ENCODE results near the gene CCDC110.

Gene CCDC110

GRCh38 chr4:185435466-185435865 lies 36.1 kb downstream of the CCDC110 start:
- H4K20me1 ChIP-seq (ENCODE audit: insufficient read depth) = no peaks in the 10 kb centered on the region
- H3K79me2 ChIP-seq (ENCODE audit: insufficient read depth, low read depth) = no peaks in the 10 kb centered on the region
- H3K27me3 ChIP-seq (ENCODE audit: insufficient read depth, low read depth) = no peaks in the 10 kb centered on the region
- H3K9ac ChIP-seq = no peak overlapping the region
- H3K36me3 ChIP-seq (ENCODE audit: insufficient read depth) = no peaks in the 10 kb centered on the region
- no peak overlapping the region for H3K4me3 ChIP-seq (IDR thresholded peaks at IDR 0.05; ENCODE audit: insufficient read depth, low read depth, low read length)
- TF ChIP-seq CTCF (conservative IDR thresholded peaks at IDR 0.05; ENCODE audit: low read depth, low read length) = no peak
- H3K27ac ChIP-seq = no peak overlapping the region
- no peaks in the 10 kb centered on the region for H3K4me1 ChIP-seq (ENCODE audit: low read depth, poor library complexity, severe bottlenecking)
- H3K4me2 ChIP-seq = no peak overlapping the region
- no peak overlapping the region for H2AFZ ChIP-seq (ENCODE audit: low read depth)

- no peak overlapping the region for H3K9ac ChIP-seq
- H3K79me2 ChIP-seq (ENCODE audit: insufficient read depth, low read depth) = 0 out of 2 replicates have a peak, but pooled peaks cover 4% of the 10 kb centered on the region
- no peak overlapping the region for H3K27ac ChIP-seq
- no peaks in the 10 kb centered on the region for H4K20me1 ChIP-seq (ENCODE audit: insufficient read depth)
- TF ChIP-seq CTCF (conservative IDR thresholded peaks at IDR 0.05; ENCODE audit: low read depth, low read length) = no peak
- no peak overlapping the region for H3K4me2 ChIP-seq
- no peaks in the 10 kb centered on the region for H3K27me3 ChIP-seq (ENCODE audit: insufficient read depth, low read depth)
- H3K36me3 ChIP-seq (ENCODE audit: insufficient read depth) = no peaks in the 10 kb centered on the region
- no peak overlapping the region for H2AFZ ChIP-seq (ENCODE audit: low read depth)
- peaks cover 3% of the 10 kb centered on the region for H3K4me1 ChIP-seq (ENCODE audit: low read depth, poor library complexity, severe bottlenecking)
- H3K4me3 ChIP-seq (IDR thresholded peaks at IDR 0.05; ENCODE audit: insufficient read depth, low read depth, low read length) = no peak overlapping the region
Measured at GRCh38 chr4:185429660-185430059, 41.9 kb downstream of the CCDC110 start.

GRCh38 chr4:185426960-185427688 lies 44.4 kb downstream of the CCDC110 start:
- no peak overlapping the region for H2AFZ ChIP-seq (ENCODE audit: low read depth)
- no peak overlapping the region; the same call in 1 of the 2 replicates for H3K4me2 ChIP-seq
- no peaks in the 10 kb centered on the region for H3K36me3 ChIP-seq (ENCODE audit: insufficient read depth)
- no peaks in the 10 kb centered on the region for H3K27me3 ChIP-seq (ENCODE audit: insufficient read depth, low read depth)
- H3K27ac ChIP-seq = no peak overlapping the region
- no peak overlapping the region for H3K4me3 ChIP-seq (IDR thresholded peaks at IDR 0.05; ENCODE audit: insufficient read depth, low read depth, low read length)
- no peaks in the 10 kb centered on the region for H4K20me1 ChIP-seq (ENCODE audit: insufficient read depth)
- TF ChIP-seq CTCF (conservative IDR thresholded peaks at IDR 0.05; ENCODE audit: low read depth, low read length) = no peak
- peaks cover 15% of the 10 kb centered on the region for H3K4me1 ChIP-seq (ENCODE audit: low read depth, poor library complexity, severe bottlenecking)
- H3K79me2 ChIP-seq (ENCODE audit: insufficient read depth, low read depth) = 0 out of 2 replicates have a peak, but pooled peaks cover 5% of the 10 kb centered on the region
- no peak overlapping the region for H3K9ac ChIP-seq

GRCh38 chr4:185425647-185426352 lies 45.7 kb downstream of the CCDC110 start, which contains the start of gene UFSP2:
UFSP2 (minus strand) TSS chr4:185425964; CDS start chr4:185425868, 96 bp downstream.
- 0 out of 2 replicates have a peak, but pooled peaks cover 5% of the 10 kb centered on the region for H3K79me2 ChIP-seq (ENCODE audit: insufficient read depth, low read depth)
- H3K36me3 ChIP-seq (ENCODE audit: insufficient read depth) = no peaks in the 10 kb centered on the region
- peak within 1 kb of the TSS; percentile 92 for H3K4me2 ChIP-seq
- no peak within 1 kb of the TSS for H3K4me3 ChIP-seq (IDR thresholded peaks at IDR 0.05; ENCODE audit: insufficient read depth, low read depth, low read length)
- H3K27me3 ChIP-seq (ENCODE audit: insufficient read depth, low read depth) = no peaks in the 10 kb centered on the region
- H4K20me1 ChIP-seq (ENCODE audit: insufficient read depth) = no peaks in the 10 kb centered on the region
- H2AFZ ChIP-seq (ENCODE audit: low read depth) = peak within 1 kb of the TSS; percentile 95
- H3K4me1 ChIP-seq (ENCODE audit: low read depth, poor library complexity, severe bottlenecking) = peaks cover 21% of the 10 kb centered on the region
- peak within 1 kb of the TSS; percentile 87 for H3K27ac ChIP-seq
- peak within 1 kb of the TSS; percentile 95 for H3K9ac ChIP-seq
- no peak for TF ChIP-seq CTCF (conservative IDR thresholded peaks at IDR 0.05; ENCODE audit: low read depth, low read length)
